CD14-positive monocyte (primary cell): ENCODE data around the gene NAA10. TPM values are rescaled to one million over a fixed set of nuclear protein-coding genes. Genes with fewer than 3 reads are reported as not detected.
A peak's percentile ranks its signal among the peaks of the same experiment; 100 is the strongest.

Experiments used
- DNase-seq, 3 donors: peaks; one replicate each; pipeline ENCODE4 v3.0.0-alpha.2; 2011 to 2022
- H2AFZ ChIP-seq: 2 replicates; pipeline ENCODE4 v1.6.0; 2012; ENCODE audit warnings: mild to moderate bottlenecking, low read depth, low read length, inconsistent platforms; ENCODE audit not compliant: insufficient read depth, poor library complexity, severe bottlenecking
- H3K27ac ChIP-seq, 2 donors: 1 replicate in 1 of 2; 2 replicates in 1 of 2; pipeline ENCODE4 v1.5.1; 2012 to 2013; ENCODE audit warnings: low read length in 2 of 2, control low read depth in 1 of 2, inconsistent platforms in 1 of 2, low read depth in 1 of 2, mild to moderate bottlenecking in 1 of 2
- H3K27me3 ChIP-seq, 2 donors: one replicate each; pipeline versions ENCODE4 v1.6.0 to v1.6.1; 2011 to 2013; ENCODE audit warnings: low read length in 2 of 2; ENCODE audit not compliant: control insufficient read depth in 2 of 2, insufficient read depth in 2 of 2
- H3K36me3 ChIP-seq, 2 donors: replicated peaks in 1 of 2; 1 replicate in 1 of 2; 2 replicates in 1 of 2; pipeline versions ENCODE4 v1.5.1 to v1.6.1; 2012 to 2013; ENCODE audit warnings: low read length in 2 of 2, control low read depth in 1 of 2, inconsistent platforms in 1 of 2, mild to moderate bottlenecking in 1 of 2; ENCODE audit not compliant: insufficient read depth in 2 of 2, control insufficient read depth in 1 of 2
- H3K4me1 ChIP-seq, 2 donors: 1 replicate in 1 of 2; 2 replicates in 1 of 2; pipeline versions ENCODE4 v1.5.1 to v1.6.1; 2012 to 2013; ENCODE audit warnings: low read length in 2 of 2, control low read depth in 1 of 2, inconsistent platforms in 1 of 2, mild to moderate bottlenecking in 1 of 2, moderate library complexity in 1 of 2; ENCODE audit not compliant: insufficient read depth in 2 of 2, control insufficient read depth in 1 of 2
- H3K4me2 ChIP-seq: replicated peaks from 2 replicates; pipeline ENCODE3; 2012; ENCODE audit warnings: low read length, moderate library complexity, mild to moderate bottlenecking; ENCODE audit not compliant: poor library complexity, severe bottlenecking; ENCODE audit errors: extremely low read depth
- H3K4me3 ChIP-seq, 3 experiments: fragments of 200-600 bp in 1 of 3; sonication (generic) in 1 of 3; replicated peaks in 1 of 3; 1 replicate in 2 of 3; 2 replicates in 1 of 3; pipeline ENCODE4 v1.5.1; 2011 to 2013; ENCODE audit warnings: low read length in 3 of 3, mild to moderate bottlenecking in 3 of 3, control low read depth in 2 of 3, low read depth in 2 of 3, inconsistent platforms in 1 of 3, moderate library complexity in 1 of 3
- H3K79me2 ChIP-seq: 2 replicates; pipeline ENCODE4 v1.6.0; 2012; ENCODE audit warnings: mild to moderate bottlenecking, control low read depth, inconsistent platforms, low read length, moderate library complexity; ENCODE audit not compliant: insufficient read depth
- H3K9ac ChIP-seq: 2 replicates; pipeline ENCODE4 v1.6.0; 2017; ENCODE audit warnings: low read length, mild to moderate bottlenecking; ENCODE audit not compliant: insufficient read depth, poor library complexity, severe bottlenecking
- H3K9me3 ChIP-seq, 2 donors: replicated peaks in 1 of 2; 1 replicate in 1 of 2; 2 replicates in 1 of 2; pipeline versions ENCODE4 v1.5.1 to v1.6.1; 2012 to 2013; ENCODE audit warnings: low read length in 2 of 2, control low read depth in 1 of 2; ENCODE audit not compliant: control insufficient read depth in 1 of 2, insufficient read depth in 1 of 2
- H4K20me1 ChIP-seq: 2 replicates; pipeline ENCODE4 v1.6.0; 2012; ENCODE audit warnings: mild to moderate bottlenecking, low read length, control low read depth, moderate library complexity; ENCODE audit not compliant: insufficient read depth
- H3K27ac Mint-ChIP-seq, 7 donors: one replicate each; pipeline ENCODE4 v1.8.0; 2020; ENCODE audit warnings: mild to moderate bottlenecking in 7 of 7, mixed read lengths in 7 of 7, moderate library complexity in 6 of 7, inconsistent platforms in 2 of 7
- H3K27me3 Mint-ChIP-seq, 3 donors: one replicate each; pipeline ENCODE4 v1.8.0; 2021 to 2022; ENCODE audit warnings: low read depth in 3 of 3, mild to moderate bottlenecking in 3 of 3, mixed read lengths in 3 of 3, moderate library complexity in 3 of 3, inconsistent platforms in 1 of 3
- H3K36me3 Mint-ChIP-seq, 2 donors: one replicate each; pipeline ENCODE4 v1.8.0; 2020; ENCODE audit warnings: mixed read lengths in 2 of 2, inconsistent platforms in 1 of 2, mild to moderate bottlenecking in 1 of 2
- H3K4me1 Mint-ChIP-seq: one replicate; pipeline ENCODE4 v1.8.0; 2020; ENCODE audit warnings: mild to moderate bottlenecking, mixed read lengths
- H3K4me3 Mint-ChIP-seq, 2 donors: one replicate each; pipeline ENCODE4 v1.8.0; 2020; ENCODE audit warnings: mild to moderate bottlenecking in 2 of 2, mixed read lengths in 2 of 2, moderate library complexity in 1 of 2
- H3K9me3 Mint-ChIP-seq, 7 donors: one replicate each; pipeline ENCODE4 v1.8.0; 2020 to 2022; ENCODE audit warnings: mixed read lengths in 7 of 7, mild to moderate bottlenecking in 6 of 7, moderate library complexity in 6 of 7, inconsistent platforms in 2 of 7
- WGBS: methylation state at CpG from one replicate; pipeline ENCODE4 v1.1.5; 2013; ENCODE audit warnings: missing lambda C conversion rate; ENCODE audit not compliant: insufficient coverage; 5-methylcytosine and 5-hydroxymethylcytosine counted together
- intact Hi-C, 2 donors: fragments of 100-400 bp; cut with micrococcal nuclease; formaldehyde crosslinking; loops; one replicate each; pipeline versions ENCODE4 v1.15.0 to v1.15.1; 2023
- polyA plus RNA-seq, 3 donors: library from polyadenylated mRNA; depleted of rRNA in 1 of 3; unstranded in 2 of 3; stranded (reverse) in 1 of 3; fragments of 300-500 nt in 2 of 3; fragments of >200 nt in 1 of 3; fragmentation: Illumina TruSeq in 2 of 3; gene quantifications; 1 replicate in 2 of 3; 2 replicates in 1 of 3; pipeline ENCODE4 v1.2.3, GENCODE V29; 2012 to 2021
- TF ChIP-seq, protein P1 (sequence below): fragments of 200-600 bp; IDR thresholded peaks from one replicate; pipeline ENCODE4 v1.8.0; 2022; ENCODE audit warnings: antibody characterized with exemption, mild to moderate bottlenecking

NAA10 gene
- polyA plus RNA-seq, 3 donors = 46.7 to 109 (median 47.9) TPM

DNA sequence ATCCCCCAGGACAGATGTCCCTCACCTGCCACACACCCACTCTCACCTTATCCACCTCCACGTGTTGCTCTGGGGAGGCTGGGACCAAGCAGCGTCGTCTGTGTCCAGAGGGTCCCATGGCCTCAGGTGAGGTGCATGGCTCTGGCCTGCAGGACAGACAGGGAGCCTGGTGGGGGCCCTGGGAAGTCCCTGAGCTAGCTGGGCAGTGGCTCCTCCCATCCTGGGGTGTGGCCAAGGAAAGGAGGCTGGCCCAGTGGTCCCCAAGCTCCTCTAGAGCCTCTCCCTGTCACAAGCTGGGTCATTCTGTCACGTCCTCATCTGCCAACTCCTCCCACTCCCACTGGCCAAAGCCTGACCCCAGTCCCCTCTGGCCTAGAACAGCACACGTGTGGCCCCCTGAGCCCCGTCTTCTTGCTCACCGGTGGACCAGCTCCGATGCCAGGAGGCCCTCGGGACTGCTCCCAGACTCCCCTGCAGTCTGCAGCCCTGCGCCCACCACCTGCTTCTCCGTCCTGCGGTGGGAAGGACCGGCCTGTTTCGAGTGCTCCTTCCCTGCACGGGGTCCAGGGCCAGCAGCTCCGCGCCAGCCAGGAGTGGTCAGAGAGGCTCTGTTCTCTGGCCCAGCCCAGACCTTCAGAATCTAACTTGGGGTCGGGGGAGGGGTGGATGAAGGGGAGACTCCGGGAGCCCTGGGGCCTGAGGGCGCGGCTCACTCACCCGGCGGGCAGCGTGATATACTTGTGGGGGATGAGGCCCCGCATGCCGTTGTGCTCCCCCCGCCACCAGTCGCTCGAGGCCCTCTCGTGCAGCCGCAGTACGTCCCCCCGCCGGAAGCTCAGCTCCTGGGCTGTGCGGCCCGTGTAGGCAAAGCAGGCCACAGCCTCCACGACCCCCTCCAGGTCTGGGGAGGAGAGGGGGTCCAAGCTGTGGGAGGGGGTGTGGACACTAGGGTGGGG is 25.5 kb downstream of the NAA10 start:
- H3K79me2 ChIP-seq = no peaks in the 10 kb centered on the region
- H3K36me3 ChIP-seq = peaks cover 61 to 62% of the 10 kb centered on the region in 2 donors
- Mint-ChIP-seq H3K36me3 (peaks cover 20 to 55% of the 10 kb centered on the region in 2 donors), H3K4me1 (peaks cover 15% of the 10 kb centered on the region), H3K27me3 (peaks cover 0 to 37% (median 1%) of the 10 kb centered on the region in 3 donors), H3K27ac (no peak overlapping the region), H3K4me3 (no peak overlapping the region), H3K9me3 (peaks cover 0 to 13% (median 2%) of the 10 kb centered on the region in 7 donors)
- H3K27ac ChIP-seq = no peak overlapping the region
- H3K9ac ChIP-seq = no peak overlapping the region
- no peak overlapping the region for H3K4me2 ChIP-seq
- no peak overlapping the region for H3K4me3 ChIP-seq
- no peaks in the 10 kb centered on the region for H3K27me3 ChIP-seq
- no peak overlapping the region for H2AFZ ChIP-seq
- no peaks in the 10 kb centered on the region for H3K9me3 ChIP-seq
- no peak for DNase-seq
- TF ChIP-seq, protein P1, sequence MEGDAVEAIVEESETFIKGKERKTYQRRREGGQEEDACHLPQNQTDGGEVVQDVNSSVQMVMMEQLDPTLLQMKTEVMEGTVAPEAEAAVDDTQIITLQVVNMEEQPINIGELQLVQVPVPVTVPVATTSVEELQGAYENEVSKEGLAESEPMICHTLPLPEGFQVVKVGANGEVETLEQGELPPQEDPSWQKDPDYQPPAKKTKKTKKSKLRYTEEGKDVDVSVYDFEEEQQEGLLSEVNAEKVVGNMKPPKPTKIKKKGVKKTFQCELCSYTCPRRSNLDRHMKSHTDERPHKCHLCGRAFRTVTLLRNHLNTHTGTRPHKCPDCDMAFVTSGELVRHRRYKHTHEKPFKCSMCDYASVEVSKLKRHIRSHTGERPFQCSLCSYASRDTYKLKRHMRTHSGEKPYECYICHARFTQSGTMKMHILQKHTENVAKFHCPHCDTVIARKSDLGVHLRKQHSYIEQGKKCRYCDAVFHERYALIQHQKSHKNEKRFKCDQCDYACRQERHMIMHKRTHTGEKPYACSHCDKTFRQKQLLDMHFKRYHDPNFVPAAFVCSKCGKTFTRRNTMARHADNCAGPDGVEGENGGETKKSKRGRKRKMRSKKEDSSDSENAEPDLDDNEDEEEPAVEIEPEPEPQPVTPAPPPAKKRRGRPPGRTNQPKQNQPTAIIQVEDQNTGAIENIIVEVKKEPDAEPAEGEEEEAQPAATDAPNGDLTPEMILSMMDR = no peak
- WGBS = 80% methylated on average over 5 of the region's 37 CpGs
- intact Hi-C loops = no loop called here
- peaks cover 82% of the 10 kb centered on the region for H4K20me1 ChIP-seq
- H3K4me1 ChIP-seq = peaks cover 12 to 14% of the 10 kb centered on the region in 2 donors

DNA sequence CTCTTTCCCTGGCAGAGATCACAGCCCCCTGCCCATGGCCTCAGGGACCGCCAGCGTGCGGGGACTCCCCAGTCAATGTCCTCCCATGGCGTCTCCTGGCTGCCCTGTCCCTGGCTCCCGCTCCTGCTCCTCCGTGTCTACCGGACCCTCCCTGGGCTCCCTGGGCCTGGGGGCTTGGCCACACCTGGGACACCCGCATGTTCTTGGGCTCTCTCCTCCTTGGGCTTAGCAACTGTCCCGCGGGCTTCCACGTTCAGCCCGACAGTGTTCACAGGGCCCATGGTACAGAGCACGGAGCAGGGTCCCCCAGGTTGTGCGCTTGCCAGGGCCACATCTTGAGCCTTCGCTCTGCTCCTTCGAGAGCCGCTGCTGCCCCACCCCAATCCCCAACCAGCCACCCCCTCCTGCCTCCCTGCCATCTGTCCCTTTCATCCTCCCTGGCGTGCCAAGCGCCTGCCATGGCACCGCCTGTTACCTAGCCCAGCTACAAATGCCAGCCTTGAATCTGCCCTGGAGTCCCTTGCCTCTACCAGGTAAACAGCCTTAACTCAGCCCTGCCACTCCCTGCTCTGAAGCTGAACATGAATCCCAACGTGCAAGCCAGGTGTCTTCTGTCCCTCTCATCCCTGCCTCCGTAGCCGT is 26.5 kb downstream of the NAA10 start:
- peaks cover 51 to 52% of the 10 kb centered on the region in 2 donors for H3K36me3 ChIP-seq
- H3K4me1 ChIP-seq = peaks cover 21 to 23% of the 10 kb centered on the region in 2 donors
- H3K9me3 Mint-ChIP-seq = peaks cover 0 to 13% (median 2%) of the 10 kb centered on the region in 7 donors
- H4K20me1 ChIP-seq = peaks cover 73% of the 10 kb centered on the region
- peaks cover 17 to 46% of the 10 kb centered on the region in 2 donors for H3K36me3 Mint-ChIP-seq
- H3K9me3 ChIP-seq = no peaks in the 10 kb centered on the region
- H3K27ac ChIP-seq = no peak overlapping the region
- no peak overlapping the region for H2AFZ ChIP-seq
- H3K27me3 ChIP-seq = no peaks in the 10 kb centered on the region
- peaks cover 0 to 40% (median 1%) of the 10 kb centered on the region in 3 donors for H3K27me3 Mint-ChIP-seq
- intact Hi-C loops = no loop called here
- no peak for DNase-seq
- H3K9ac ChIP-seq = no peak overlapping the region
- WGBS = 81% methylated on average over 4 of the region's 23 CpGs
- peak overlapping the region in 4 of 7 donors; percentile 24 to 73 (median 52) for H3K27ac Mint-ChIP-seq
- no peak overlapping the region for H3K4me3 ChIP-seq
- H3K4me3 Mint-ChIP-seq = no peak overlapping the region
- H3K4me2 ChIP-seq = no peak overlapping the region
- no peaks in the 10 kb centered on the region for H3K79me2 ChIP-seq
- TF ChIP-seq, protein P1 = no peak
- peaks cover 25% of the 10 kb centered on the region for H3K4me1 Mint-ChIP-seq
